Adrenal gland (tissue), 5 donors: ENCODE data around the gene TBRG4.

Experiments used
- POLR2A ChIP-seq, 2 donors: fragments of 450-650 bp; IDR thresholded peaks; one replicate each; pipeline ENCODE4 v1.6.1; 2017; ENCODE audit warnings: antibody characterized with exemption in 2 of 2, mild to moderate bottlenecking in 2 of 2, moderate library complexity in 1 of 2
- TF ChIP-seq, protein P1 (sequence below), 6 experiments: fragments of 450-650 bp in 4 of 6; fragments of 200-600 bp in 2 of 6; sonication (generic) in 1 of 6; IDR thresholded peaks; 1 replicate in 5 of 6; 2 replicates in 1 of 6; pipeline versions ENCODE4 v1.5.1 to v1.8.0; 2016 to 2021; ENCODE audit warnings: antibody characterized with exemption in 6 of 6, mild to moderate bottlenecking in 2 of 6, moderate library complexity in 1 of 6
- donor health status: DM: no; HTN: no; CAD: no.

DNA sequence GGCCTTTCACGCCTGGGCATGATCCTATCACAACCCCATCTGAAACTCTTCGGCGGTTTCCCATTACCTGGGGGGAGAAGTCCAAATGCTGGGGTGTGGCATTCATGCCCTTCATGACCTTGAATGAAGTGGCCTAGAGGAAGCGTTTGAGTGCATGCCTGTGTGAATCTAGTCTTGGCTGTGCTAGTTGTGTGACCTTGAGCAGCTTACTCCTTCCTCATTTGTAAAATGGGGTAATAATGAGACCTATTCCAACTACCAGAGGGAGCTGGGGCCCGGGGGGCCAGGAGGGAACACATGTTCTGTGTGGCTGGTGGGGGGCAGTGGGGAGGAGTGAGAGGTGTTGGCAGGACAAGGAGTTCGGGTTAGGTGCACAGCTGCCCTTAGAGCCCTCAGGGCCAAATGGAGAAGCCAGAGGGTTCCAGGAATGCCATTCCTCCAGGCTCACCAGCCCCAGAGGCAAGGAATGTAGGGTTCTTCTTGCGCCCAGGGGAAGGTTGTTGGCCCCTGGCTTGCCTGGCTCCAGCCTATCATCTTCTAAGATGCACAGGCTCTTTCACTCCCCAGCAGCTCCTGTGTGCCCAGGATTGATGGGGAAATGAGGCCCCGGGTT, 21.3 kb upstream of the TBRG4 start:
- TF ChIP-seq, protein P1, sequence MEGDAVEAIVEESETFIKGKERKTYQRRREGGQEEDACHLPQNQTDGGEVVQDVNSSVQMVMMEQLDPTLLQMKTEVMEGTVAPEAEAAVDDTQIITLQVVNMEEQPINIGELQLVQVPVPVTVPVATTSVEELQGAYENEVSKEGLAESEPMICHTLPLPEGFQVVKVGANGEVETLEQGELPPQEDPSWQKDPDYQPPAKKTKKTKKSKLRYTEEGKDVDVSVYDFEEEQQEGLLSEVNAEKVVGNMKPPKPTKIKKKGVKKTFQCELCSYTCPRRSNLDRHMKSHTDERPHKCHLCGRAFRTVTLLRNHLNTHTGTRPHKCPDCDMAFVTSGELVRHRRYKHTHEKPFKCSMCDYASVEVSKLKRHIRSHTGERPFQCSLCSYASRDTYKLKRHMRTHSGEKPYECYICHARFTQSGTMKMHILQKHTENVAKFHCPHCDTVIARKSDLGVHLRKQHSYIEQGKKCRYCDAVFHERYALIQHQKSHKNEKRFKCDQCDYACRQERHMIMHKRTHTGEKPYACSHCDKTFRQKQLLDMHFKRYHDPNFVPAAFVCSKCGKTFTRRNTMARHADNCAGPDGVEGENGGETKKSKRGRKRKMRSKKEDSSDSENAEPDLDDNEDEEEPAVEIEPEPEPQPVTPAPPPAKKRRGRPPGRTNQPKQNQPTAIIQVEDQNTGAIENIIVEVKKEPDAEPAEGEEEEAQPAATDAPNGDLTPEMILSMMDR (IDR thresholded peaks at IDR 0.05) = no peak
- no peak for TF ChIP-seq POLR2A (IDR thresholded peaks at IDR 0.05)
